WTC11 (cell line): ENCODE results near the gene PTPN21.

Experiments used
- ELF4 ChIP-seq: sonication (generic); formaldehyde crosslinking; IDR thresholded peaks from 2 replicates; pipeline ENCODE4 v1.8.1; 2022; ENCODE audit warnings: low read depth, mild to moderate bottlenecking, moderate library complexity, missing genetic modification reagents
- FOXJ3 ChIP-seq: sonication (generic); formaldehyde crosslinking; IDR thresholded peaks from 2 replicates; pipeline ENCODE4 v1.9.0; 2021; ENCODE audit warnings: missing genetic modification reagents, mild to moderate bottlenecking, borderline replicate concordance
- IRF2 ChIP-seq: sonication (generic); formaldehyde crosslinking; IDR thresholded peaks from 2 replicates; pipeline ENCODE4 v1.8.0; 2022; ENCODE audit warnings: low read depth, missing genetic modification reagents, borderline replicate concordance
- JAZF1 ChIP-seq: fragments of 250-450 bp; sonication (Bioruptor Pico); IDR thresholded peaks from 2 replicates; pipeline ENCODE4 v1.9.0; 2021; ENCODE audit warnings: moderate library complexity, mild to moderate bottlenecking, inconsistent platforms
- MXD4 ChIP-seq: fragments of 250-450 bp; sonication (Bioruptor Pico); IDR thresholded peaks from 2 replicates; pipeline ENCODE4 v1.8.0; 2021; ENCODE audit warnings: mild to moderate bottlenecking, moderate library complexity, borderline replicate concordance
- NR2C2 ChIP-seq: sonication (generic); formaldehyde crosslinking; IDR thresholded peaks from 2 replicates; pipeline ENCODE4 v1.8.0; 2022; ENCODE audit warnings: mild to moderate bottlenecking, missing genetic modification reagents
- ZNF121 ChIP-seq: sonication (generic); formaldehyde crosslinking; IDR thresholded peaks from 2 replicates; pipeline ENCODE4 v1.8.0; 2023; ENCODE audit warnings: missing genetic modification reagents
- ZNF416 ChIP-seq: fragments of 250-450 bp; sonication (Bioruptor Pico); IDR thresholded peaks from 2 replicates; pipeline ENCODE4 v1.9.0; 2021; ENCODE audit warnings: mild to moderate bottlenecking, inconsistent platforms
- TF ChIP-seq, protein P1 (sequence below): fragments of 200-600 bp; IDR thresholded peaks from 2 replicates; pipeline ENCODE4 v1.8.0; 2022; ENCODE audit warnings: antibody characterized with exemption
- TF ChIP-seq, protein P2 (sequence below): sonication (generic); formaldehyde crosslinking; IDR thresholded peaks from 2 replicates; pipeline ENCODE4 v1.8.0; 2022; ENCODE audit warnings: mild to moderate bottlenecking, missing genetic modification reagents
- TF ChIP-seq, protein P3 (sequence below): sonication (generic); formaldehyde crosslinking; conservative IDR thresholded peaks from 2 replicates; pipeline ENCODE4 v1.8.1; 2023; ENCODE audit warnings: mild to moderate bottlenecking, low read depth, missing genetic modification reagents, moderate library complexity
- TF ChIP-seq, protein P4 (sequence below): sonication (generic); formaldehyde crosslinking; IDR thresholded peaks from 2 replicates; pipeline ENCODE4 v1.8.1; 2022; ENCODE audit warnings: mild to moderate bottlenecking, missing genetic modification reagents, moderate library complexity, borderline replicate concordance
- TF ChIP-seq, protein P5 (sequence below): sonication (generic); formaldehyde crosslinking; IDR thresholded peaks from 2 replicates; pipeline ENCODE4 v1.8.1; 2022; ENCODE audit warnings: low read depth, missing genetic modification reagents, borderline replicate concordance

DNA sequence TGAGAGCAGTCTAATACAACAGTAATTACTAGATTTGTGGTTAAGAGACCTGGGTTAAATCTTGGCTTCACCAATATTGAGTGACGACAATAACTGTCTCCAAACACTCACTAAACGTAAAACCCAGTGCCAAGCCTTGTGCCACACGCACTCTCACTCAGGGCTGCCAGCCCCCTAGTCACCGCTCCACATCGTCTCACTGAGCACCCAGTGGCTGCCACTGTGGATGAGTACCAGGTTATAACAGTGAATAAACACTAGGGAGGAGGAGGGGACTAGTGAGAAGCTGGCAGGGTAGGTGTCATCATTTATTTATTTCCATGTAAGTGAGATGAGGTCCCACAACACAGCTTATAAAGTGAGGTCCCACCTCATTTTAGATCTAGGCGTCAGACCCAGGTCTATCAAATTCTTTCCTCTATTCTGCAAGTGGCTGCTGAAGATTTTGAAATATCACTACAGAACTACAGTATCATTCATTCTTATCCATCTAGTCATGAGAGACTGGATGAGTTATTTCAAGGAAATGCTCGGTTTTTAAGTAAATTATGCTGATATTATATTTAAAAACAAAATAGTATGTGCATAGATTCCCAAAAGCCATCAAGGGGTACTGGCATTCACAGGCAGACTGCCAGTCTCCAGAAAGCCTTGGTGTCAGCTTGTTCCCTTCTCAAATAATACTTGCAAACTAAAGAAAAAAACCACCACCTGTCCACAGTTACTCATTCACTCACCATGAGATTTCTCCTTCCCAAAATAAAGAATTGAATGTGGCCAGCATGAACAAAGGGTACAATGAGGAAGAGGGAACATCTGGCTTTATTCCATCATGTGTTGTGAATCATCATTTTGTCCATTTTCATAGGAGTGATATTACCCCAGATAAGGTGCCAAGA lies 84.0 kb downstream of the PTPN21 start:
- TF ChIP-seq, protein P1, sequence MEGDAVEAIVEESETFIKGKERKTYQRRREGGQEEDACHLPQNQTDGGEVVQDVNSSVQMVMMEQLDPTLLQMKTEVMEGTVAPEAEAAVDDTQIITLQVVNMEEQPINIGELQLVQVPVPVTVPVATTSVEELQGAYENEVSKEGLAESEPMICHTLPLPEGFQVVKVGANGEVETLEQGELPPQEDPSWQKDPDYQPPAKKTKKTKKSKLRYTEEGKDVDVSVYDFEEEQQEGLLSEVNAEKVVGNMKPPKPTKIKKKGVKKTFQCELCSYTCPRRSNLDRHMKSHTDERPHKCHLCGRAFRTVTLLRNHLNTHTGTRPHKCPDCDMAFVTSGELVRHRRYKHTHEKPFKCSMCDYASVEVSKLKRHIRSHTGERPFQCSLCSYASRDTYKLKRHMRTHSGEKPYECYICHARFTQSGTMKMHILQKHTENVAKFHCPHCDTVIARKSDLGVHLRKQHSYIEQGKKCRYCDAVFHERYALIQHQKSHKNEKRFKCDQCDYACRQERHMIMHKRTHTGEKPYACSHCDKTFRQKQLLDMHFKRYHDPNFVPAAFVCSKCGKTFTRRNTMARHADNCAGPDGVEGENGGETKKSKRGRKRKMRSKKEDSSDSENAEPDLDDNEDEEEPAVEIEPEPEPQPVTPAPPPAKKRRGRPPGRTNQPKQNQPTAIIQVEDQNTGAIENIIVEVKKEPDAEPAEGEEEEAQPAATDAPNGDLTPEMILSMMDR = no peak
- TF ChIP-seq ELF4 (CRISPR knock-in tag) (no peak), JAZF1 (CRISPR knock-in tag) (no peak), ZNF416 (CRISPR knock-in tag) (no peak), NR2C2 (CRISPR knock-in tag) (no peak), MXD4 (no peak), IRF2 (CRISPR knock-in tag) (no peak), FOXJ3 (CRISPR knock-in tag) (no peak), ZNF121 (CRISPR knock-in tag) (no peak)
- TF ChIP-seq, protein P2, sequence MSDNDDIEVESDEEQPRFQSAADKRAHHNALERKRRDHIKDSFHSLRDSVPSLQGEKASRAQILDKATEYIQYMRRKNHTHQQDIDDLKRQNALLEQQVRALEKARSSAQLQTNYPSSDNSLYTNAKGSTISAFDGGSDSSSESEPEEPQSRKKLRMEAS = no peak
- TF ChIP-seq, protein P3, sequence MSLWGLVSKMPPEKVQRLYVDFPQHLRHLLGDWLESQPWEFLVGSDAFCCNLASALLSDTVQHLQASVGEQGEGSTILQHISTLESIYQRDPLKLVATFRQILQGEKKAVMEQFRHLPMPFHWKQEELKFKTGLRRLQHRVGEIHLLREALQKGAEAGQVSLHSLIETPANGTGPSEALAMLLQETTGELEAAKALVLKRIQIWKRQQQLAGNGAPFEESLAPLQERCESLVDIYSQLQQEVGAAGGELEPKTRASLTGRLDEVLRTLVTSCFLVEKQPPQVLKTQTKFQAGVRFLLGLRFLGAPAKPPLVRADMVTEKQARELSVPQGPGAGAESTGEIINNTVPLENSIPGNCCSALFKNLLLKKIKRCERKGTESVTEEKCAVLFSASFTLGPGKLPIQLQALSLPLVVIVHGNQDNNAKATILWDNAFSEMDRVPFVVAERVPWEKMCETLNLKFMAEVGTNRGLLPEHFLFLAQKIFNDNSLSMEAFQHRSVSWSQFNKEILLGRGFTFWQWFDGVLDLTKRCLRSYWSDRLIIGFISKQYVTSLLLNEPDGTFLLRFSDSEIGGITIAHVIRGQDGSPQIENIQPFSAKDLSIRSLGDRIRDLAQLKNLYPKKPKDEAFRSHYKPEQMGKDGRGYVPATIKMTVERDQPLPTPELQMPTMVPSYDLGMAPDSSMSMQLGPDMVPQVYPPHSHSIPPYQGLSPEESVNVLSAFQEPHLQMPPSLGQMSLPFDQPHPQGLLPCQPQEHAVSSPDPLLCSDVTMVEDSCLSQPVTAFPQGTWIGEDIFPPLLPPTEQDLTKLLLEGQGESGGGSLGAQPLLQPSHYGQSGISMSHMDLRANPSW = no peak
- TF ChIP-seq, protein P4, sequence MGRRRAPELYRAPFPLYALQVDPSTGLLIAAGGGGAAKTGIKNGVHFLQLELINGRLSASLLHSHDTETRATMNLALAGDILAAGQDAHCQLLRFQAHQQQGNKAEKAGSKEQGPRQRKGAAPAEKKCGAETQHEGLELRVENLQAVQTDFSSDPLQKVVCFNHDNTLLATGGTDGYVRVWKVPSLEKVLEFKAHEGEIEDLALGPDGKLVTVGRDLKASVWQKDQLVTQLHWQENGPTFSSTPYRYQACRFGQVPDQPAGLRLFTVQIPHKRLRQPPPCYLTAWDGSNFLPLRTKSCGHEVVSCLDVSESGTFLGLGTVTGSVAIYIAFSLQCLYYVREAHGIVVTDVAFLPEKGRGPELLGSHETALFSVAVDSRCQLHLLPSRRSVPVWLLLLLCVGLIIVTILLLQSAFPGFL (CRISPR knock-in tag) = no peak
- TF ChIP-seq, protein P5, sequence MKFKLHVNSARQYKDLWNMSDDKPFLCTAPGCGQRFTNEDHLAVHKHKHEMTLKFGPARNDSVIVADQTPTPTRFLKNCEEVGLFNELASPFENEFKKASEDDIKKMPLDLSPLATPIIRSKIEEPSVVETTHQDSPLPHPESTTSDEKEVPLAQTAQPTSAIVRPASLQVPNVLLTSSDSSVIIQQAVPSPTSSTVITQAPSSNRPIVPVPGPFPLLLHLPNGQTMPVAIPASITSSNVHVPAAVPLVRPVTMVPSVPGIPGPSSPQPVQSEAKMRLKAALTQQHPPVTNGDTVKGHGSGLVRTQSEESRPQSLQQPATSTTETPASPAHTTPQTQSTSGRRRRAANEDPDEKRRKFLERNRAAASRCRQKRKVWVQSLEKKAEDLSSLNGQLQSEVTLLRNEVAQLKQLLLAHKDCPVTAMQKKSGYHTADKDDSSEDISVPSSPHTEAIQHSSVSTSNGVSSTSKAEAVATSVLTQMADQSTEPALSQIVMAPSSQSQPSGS (CRISPR knock-in tag) = no peak
